Activated naive CD4-positive, alpha-beta T cell treated with anti-CD3 and anti-CD28 coated beads, Interleukin-2, amount 10 ng/mL, durations not matched to agents 7 days and 5 days (primary cell): ENCODE data around the gene BICDL2.
A peak's percentile ranks its signal among the peaks of the same experiment; 100 is the strongest.
"Not testable (repeated sequence)": the region's sequence is repeated elsewhere in the genome, so short reads cannot be mapped to it uniquely, and the experiment has no call there.

Experiments
- CTCF ChIA-PET: fragments of 350-600 bp; sonication (Branson Sonifier 250); formaldehyde crosslinking; loops from one replicate; lab custom pipeline; 2021; ENCODE audit warnings: antibody characterized with exemption; lab: Charles Lee
- DNase-seq: peaks from one replicate; pipeline ENCODE4 v3.0.0-alpha.2; 2020
- H3K27ac Mint-ChIP-seq: one replicate; pipeline ENCODE4 v1.8.0; 2021; ENCODE audit warnings: mild to moderate bottlenecking, moderate library complexity, mixed read lengths
- H3K27me3 Mint-ChIP-seq: one replicate; pipeline ENCODE4 v1.8.0; 2021; ENCODE audit warnings: mild to moderate bottlenecking, mixed read lengths
- H3K36me3 Mint-ChIP-seq: one replicate; pipeline ENCODE4 v1.8.0; 2021; ENCODE audit warnings: mixed read lengths
- H3K4me1 Mint-ChIP-seq: one replicate; pipeline ENCODE4 v1.8.0; 2021; ENCODE audit warnings: mixed read lengths
- H3K4me3 Mint-ChIP-seq: one replicate; pipeline ENCODE4 v1.8.0; 2021; ENCODE audit warnings: mild to moderate bottlenecking, moderate library complexity, mixed read lengths
- H3K9me3 Mint-ChIP-seq: one replicate; pipeline ENCODE4 v1.8.0; 2021; ENCODE audit warnings: mixed read lengths

The BICDL2 gene

DNA sequence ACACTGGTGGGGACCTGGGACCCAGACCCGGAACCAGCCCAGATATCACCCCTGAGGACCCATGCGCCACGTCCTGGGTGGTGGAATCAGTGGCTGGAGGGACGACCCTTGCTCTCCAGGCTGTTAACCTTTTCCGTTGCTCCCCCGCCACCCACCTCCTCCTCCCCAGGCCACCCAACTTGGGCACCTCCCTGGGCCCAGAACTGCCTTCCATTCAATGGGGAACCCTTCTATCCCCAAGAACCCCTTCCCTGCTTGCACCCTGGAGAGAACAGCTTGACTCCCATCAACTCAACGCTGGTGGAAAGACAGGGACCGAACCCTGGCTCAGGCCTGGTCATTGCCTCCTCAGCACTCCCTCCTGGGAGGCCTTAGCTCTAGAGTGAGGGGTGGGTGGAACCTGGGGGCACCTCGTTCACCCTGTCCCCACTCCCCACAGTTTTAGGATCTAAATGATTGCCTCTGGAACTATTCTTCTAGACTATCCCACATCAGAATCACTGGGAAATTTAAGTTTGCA lies 23.0 kb upstream of the BICDL2 start:
- H3K4me3 Mint-ChIP-seq: peak overlapping the region; percentile 96
- peaks cover 24% of the 10 kb centered on the region for H3K36me3 Mint-ChIP-seq
- peak overlapping the region; percentile 91 for H3K27ac Mint-ChIP-seq
- H3K27me3 Mint-ChIP-seq: no peaks in the 10 kb centered on the region
- H3K9me3 Mint-ChIP-seq: no peaks in the 10 kb centered on the region
- CTCF ChIA-PET: interaction anchor here (0.7 to 6.5 kb wide), 13 partner anchors 9 to 108 kb away, joined by 3 to 131 read pairs (median 11); partner anchors contain the start of genes ZNF213 and ZSCAN10
- peaks cover 79% of the 10 kb centered on the region for H3K4me1 Mint-ChIP-seq
- no peak for DNase-seq

DNA sequence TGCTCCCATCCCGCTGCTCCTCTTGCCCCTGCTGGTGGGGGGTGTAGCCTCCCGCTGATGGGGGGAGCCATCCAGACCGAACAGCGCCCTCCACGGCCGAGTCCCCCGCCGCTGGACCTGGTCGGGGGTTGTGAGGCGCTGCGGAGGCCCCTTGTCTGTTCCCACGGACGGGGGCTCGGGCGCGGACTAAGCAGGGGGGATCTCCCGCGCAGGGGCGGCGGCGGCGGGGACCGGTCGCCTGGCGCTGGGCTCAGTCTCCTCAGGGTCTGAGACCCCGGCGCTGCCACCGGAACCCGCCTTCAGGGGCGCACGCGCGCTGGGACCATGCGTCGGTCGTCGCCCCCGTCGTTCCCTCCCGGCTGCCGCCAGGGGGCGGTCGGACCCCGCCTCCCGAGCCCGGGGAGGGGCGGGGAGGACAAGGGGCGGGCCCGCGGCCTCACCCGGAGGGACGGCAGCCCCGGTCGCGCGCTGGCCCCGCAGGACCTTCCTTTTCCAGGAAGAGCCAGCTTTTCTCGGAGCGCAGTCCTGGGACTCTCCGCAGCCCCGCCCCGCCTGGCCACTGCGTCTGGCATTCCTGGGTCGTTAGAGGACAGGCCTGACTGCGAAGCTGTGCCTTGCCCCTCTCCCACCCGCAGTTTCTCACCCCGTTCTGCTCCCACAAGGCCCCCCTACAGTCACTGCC lies 22.4 kb upstream of the BICDL2 start:
- peak; percentile 89 for DNase-seq
- peaks cover 28% of the 10 kb centered on the region for H3K36me3 Mint-ChIP-seq
- no peaks in the 10 kb centered on the region for H3K9me3 Mint-ChIP-seq
- peak overlapping the region; percentile 96 for H3K4me3 Mint-ChIP-seq
- peak overlapping the region; percentile 92 for H3K27ac Mint-ChIP-seq
- peaks cover 79% of the 10 kb centered on the region for H3K4me1 Mint-ChIP-seq
- CTCF ChIA-PET: interaction anchor here (0.7 to 6.5 kb wide), 17 partner anchors 9 to 110 kb away, joined by 3 to 131 read pairs (median 9); partner anchors contain the start of genes ZNF213 and ZSCAN10
- H3K27me3 Mint-ChIP-seq: no peaks in the 10 kb centered on the region

DNA sequence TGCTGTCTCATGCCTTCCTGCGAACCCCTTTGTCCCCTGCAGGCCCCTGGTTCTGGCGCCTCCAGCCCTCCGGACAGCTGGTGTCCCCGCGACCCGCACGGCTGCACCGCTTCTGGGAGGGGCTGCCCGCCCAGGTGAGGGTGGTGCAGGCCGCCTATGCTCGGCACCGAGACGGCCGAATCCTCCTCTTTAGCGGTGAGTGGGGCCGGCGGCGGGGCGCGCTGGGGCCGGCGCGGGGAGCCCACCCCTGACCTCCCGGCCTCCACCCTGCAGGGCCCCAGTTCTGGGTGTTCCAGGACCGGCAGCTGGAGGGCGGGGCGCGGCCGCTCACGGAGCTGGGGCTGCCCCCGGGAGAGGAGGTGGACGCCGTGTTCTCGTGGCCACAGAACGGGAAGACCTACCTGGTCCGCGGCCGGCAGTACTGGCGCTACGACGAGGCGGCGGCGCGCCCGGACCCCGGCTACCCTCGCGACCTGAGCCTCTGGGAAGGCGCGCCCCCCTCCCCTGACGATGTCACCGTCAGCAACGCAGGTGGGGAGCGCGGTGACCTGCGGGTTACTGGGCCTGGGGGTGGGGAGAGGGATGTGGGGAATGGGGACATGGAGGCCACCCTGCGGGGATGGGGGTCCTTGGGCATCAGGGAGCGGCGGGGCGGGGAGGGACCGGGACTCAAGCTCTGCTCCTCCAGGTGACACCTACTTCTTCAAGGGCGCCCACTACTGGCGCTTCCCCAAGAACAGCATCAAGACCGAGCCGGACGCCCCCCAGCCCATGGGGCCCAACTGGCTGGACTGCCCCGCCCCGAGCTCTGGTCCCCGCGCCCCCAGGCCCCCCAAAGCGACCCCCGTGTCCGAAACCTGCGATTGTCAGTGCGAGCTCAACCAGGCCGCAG lies 21.6 kb upstream of the BICDL2 start:
- peaks cover 81% of the 10 kb centered on the region for H3K4me1 Mint-ChIP-seq
- DNase-seq: peak; percentile 74
- no peaks in the 10 kb centered on the region for H3K27me3 Mint-ChIP-seq
- H3K4me3 Mint-ChIP-seq: peak overlapping the region; percentile 96
- peaks cover 35% of the 10 kb centered on the region for H3K36me3 Mint-ChIP-seq
- CTCF ChIA-PET: interaction anchor here (0.9 to 6.5 kb wide), 13 partner anchors 8 to 111 kb away, joined by 3 to 131 read pairs (median 11); partner anchors contain the start of genes ZNF213 and ZSCAN10
- H3K9me3 Mint-ChIP-seq: no peaks in the 10 kb centered on the region
- peak overlapping the region; percentile 94 for H3K27ac Mint-ChIP-seq

GRCh38 chr16:3057181-3058138 lies 20.7 kb upstream of the BICDL2 start:
- no peak for DNase-seq
- Mint-ChIP-seq H3K36me3 (peaks cover 37% of the 10 kb centered on the region), H3K9me3 (no peaks in the 10 kb centered on the region), H3K27ac (peak overlapping the region; percentile 94), H3K27me3 (no peaks in the 10 kb centered on the region), H3K4me1 (peaks cover 75% of the 10 kb centered on the region), H3K4me3 (peak overlapping the region; percentile 96)
- CTCF ChIA-PET: interaction anchor here (0.9 to 6.5 kb wide), 9 partner anchors 10 to 114 kb away, joined by 3 to 131 read pairs (median 21); partner anchors contain the start of genes ZNF213 and ZSCAN10

DNA sequence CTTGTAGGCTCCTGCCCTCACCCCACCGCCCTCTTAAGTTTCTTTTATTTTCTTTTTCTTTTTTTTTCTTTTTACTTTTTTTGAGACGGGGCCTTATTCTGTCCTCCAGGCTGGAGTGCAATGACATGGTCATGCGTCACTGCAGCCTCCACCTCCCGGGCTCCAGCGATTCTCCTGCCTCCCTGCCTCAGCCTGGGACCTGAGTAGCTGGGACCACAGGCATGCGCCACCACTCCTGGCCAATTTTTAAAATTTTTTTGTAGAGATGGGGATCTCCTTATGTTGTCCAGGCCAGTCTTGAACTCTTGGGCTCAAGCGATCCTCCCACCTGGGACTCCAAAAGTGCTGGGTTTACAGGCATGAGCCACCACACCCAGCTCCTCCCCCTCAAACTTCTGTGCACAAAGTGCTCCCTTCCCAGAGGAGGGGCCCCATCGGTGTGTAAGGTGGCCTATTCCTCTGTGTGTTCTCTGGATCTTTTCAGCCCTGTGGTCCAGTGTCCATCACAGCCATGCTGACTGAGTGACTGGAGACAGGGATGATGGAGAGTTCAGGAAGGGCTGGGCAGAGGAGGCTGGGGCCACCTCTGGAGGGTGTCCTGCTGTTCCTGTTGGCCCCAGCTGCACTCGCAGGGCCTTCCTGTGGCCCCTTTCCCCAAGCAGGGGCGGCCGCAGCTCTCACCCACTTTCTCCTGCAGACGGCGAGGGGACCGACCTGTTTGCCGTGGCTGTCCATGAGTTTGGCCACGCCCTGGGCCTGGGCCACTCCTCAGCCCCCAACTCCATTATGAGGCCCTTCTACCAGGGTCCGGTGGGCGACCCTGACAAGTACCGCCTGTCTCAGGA lies 19.8 kb upstream of the BICDL2 start:
- peaks cover 43% of the 10 kb centered on the region for H3K36me3 Mint-ChIP-seq
- CTCF ChIA-PET: interaction anchor here (1.0 to 6.5 kb wide), 4 partner anchors 25 to 115 kb away, joined by 3 to 131 read pairs (median 37); partner anchors contain the start of gene ZNF213
- peak overlapping the region; percentile 94 for H3K27ac Mint-ChIP-seq
- H3K27me3 Mint-ChIP-seq: no peaks in the 10 kb centered on the region
- DNase-seq: no peak
- H3K4me1 Mint-ChIP-seq: peaks cover 76% of the 10 kb centered on the region
- peak overlapping the region; percentile 96 for H3K4me3 Mint-ChIP-seq
- H3K9me3 Mint-ChIP-seq: no peaks in the 10 kb centered on the region

- DNase-seq, H3K27me3 Mint-ChIP-seq, H3K9me3 Mint-ChIP-seq: not testable (repeated sequence)
- Mint-ChIP-seq H3K4me3 (peak overlapping the region; percentile 61), H3K27ac (peak overlapping the region; percentile 94), H3K4me1 (peaks cover 80% of the 10 kb centered on the region), H3K36me3 (peaks cover 46% of the 10 kb centered on the region)
- CTCF ChIA-PET: interaction anchor here (1.3 to 6.5 kb wide), 3 partner anchors 24 to 75 kb away, joined by 3 to 131 read pairs (median 71); partner anchors contain the start of gene ZNF213
Measured at GRCh38 chr16:3055734-3056115, 19.0 kb upstream of the BICDL2 start.

- peaks cover 47% of the 10 kb centered on the region for H3K36me3 Mint-ChIP-seq
- H3K27ac Mint-ChIP-seq: peak overlapping the region; percentile 94
- peaks cover 80% of the 10 kb centered on the region for H3K4me1 Mint-ChIP-seq
- peak; percentile 72 for DNase-seq
- CTCF ChIA-PET: interaction anchor here (0.5 to 6.5 kb wide), 4 partner anchors 24 to 75 kb away, joined by 3 to 131 read pairs (median 37); partner anchors contain the start of gene ZNF213
- no peaks in the 10 kb centered on the region for H3K27me3 Mint-ChIP-seq
- no peaks in the 10 kb centered on the region for H3K9me3 Mint-ChIP-seq
- peak overlapping the region; percentile 61 for H3K4me3 Mint-ChIP-seq
Measured at GRCh38 chr16:3054965-3055733, 18.4 kb upstream of the BICDL2 start.

GRCh38 chr16:3053330-3053710 lies 16.6 kb upstream of the BICDL2 start:
- H3K9me3 Mint-ChIP-seq, CTCF ChIA-PET, H3K27ac Mint-ChIP-seq, DNase-seq, H3K4me3 Mint-ChIP-seq, H3K27me3 Mint-ChIP-seq: not testable (repeated sequence)
- peaks cover 87% of the 10 kb centered on the region for H3K4me1 Mint-ChIP-seq
- peaks cover 53% of the 10 kb centered on the region for H3K36me3 Mint-ChIP-seq

DNA sequence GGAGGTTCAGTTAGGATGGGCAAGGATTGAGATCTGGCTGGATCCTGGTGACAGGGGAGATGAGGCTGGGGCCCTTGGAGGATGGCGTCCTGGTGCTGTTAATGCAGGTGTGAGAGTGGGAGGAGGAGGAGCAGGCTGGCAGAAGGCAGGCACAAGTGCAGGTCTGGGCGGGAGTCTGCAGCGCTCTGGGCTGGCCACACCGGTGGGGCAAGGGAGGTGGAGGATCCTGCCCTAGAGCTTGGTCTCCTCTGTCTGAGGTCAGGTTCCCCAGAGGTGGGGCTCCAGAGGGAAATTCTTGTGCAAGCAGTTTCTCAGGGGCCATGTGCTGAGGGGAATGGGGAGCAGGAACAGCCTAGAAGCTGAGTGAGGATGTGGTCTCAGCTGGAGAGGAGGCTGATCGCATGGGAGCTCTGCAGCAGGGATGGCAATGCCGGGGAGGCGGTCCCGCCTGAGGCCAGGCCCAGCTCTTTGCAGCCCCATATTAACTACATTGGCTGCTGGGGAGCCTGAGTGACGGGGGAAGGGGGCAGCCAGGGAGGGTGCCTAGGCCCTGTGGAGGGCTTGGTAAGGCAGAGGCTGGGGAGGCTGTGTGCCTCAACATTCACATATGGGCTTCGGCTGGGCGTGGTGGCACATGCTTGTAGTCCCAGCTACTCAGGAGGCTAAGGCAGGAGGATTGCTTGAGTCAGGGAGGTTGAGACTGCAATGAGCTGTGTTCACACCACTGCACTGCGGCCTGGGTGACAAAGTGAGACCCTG lies 16.0 kb upstream of the BICDL2 start:
- peaks cover 92% of the 10 kb centered on the region for H3K4me1 Mint-ChIP-seq
- H3K27me3 Mint-ChIP-seq: peaks cover 11% of the 10 kb centered on the region
- H3K4me3 Mint-ChIP-seq, DNase-seq, H3K9me3 Mint-ChIP-seq, CTCF ChIA-PET: not testable (repeated sequence)
- H3K27ac Mint-ChIP-seq: peak overlapping the region; percentile 61
- peaks cover 56% of the 10 kb centered on the region for H3K36me3 Mint-ChIP-seq

DNA sequence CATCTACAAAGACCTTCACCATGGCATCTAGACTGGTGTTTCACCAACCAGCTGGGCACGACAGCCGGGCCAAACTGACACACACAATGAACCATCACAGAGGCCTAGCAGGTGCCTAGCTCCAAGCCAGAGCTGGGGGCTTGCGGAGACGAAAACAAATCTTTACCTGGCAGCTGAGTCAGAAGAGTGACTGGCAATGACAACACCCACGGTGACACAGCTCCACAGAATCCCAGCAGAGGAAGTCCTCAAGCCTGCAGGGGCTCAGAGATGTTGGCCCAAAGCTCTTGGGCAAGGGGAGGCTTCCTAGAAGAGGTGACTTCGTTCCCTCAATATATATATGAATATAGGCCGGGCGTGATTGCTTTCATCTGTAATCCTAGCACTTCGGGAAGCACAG lies 14.8 kb upstream of the BICDL2 start:
- Mint-ChIP-seq H3K27ac (peak overlapping the region; percentile 68), H3K36me3 (peaks cover 46% of the 10 kb centered on the region), H3K27me3 (peaks cover 24% of the 10 kb centered on the region), H3K9me3 (no peaks in the 10 kb centered on the region), H3K4me1 (peaks cover 89% of the 10 kb centered on the region), H3K4me3 (no peak overlapping the region)
- CTCF ChIA-PET: interaction anchor here (2.8 kb wide), 1 partner anchor 21 kb away, joined by 32 read pairs; no protein-coding TSS in a partner anchor
- no peak for DNase-seq

DNA sequence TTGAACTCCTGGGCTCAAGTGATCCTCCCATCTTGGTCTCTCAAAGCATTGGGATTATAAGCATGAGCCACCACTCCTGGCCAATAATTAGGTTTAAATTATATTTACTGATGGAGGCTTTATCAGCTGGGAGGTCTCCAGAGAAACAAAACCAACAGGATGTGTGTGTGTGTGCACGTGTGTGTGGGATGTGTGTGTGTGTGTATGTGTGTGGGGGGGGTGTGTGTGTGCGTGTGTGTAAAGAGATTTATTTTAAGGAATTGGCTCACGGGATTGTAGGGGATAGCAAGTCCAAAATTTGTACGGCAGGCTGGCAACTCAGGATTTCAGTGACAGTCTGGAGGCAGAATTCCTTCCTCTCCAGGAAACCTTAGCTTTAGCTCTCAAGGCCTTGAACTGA lies 14.3 kb upstream of the BICDL2 start:
- no peak for DNase-seq
- no peaks in the 10 kb centered on the region for H3K9me3 Mint-ChIP-seq
- no peak overlapping the region for H3K4me3 Mint-ChIP-seq
- peaks cover 84% of the 10 kb centered on the region for H3K4me1 Mint-ChIP-seq
- CTCF ChIA-PET: interaction anchor here (2.8 kb wide), 1 partner anchor 21 kb away, joined by 32 read pairs; no protein-coding TSS in a partner anchor
- H3K27me3 Mint-ChIP-seq: peaks cover 29% of the 10 kb centered on the region
- H3K36me3 Mint-ChIP-seq: peaks cover 45% of the 10 kb centered on the region
- peak overlapping the region; percentile 68 for H3K27ac Mint-ChIP-seq
